DMS 273 (cell line): Measurements from ENCODE around the gene PTPRN2.

Source experiments
- DNase-seq: peaks from one replicate; lab custom pipeline; 2025; ENCODE audit not compliant: unreplicated experiment; lab: John Stamatoyannopoulos, UW

Gene PTPRN2

DNA sequence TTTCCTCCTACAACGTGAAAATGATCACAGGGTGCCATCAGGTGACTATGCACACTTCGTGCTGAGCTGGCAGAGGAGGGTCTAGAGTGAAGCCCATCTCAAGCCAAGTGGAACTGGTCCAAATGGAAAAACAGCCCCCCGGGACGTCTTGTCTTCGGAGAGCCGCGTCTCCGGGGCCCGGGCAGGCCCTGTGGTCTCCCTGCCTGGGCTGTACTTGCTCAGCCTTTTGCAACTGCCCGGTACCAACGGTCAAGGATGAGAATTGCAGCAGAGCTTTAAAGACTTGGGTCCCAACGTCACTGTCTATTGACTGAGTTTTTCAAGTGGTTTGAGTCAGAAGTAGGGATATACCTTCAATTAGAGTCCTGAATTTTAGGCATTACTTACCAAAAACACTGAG is 315.5 kb downstream of the PTPRN2 start:
- DNase-seq, result no peak

DNA sequence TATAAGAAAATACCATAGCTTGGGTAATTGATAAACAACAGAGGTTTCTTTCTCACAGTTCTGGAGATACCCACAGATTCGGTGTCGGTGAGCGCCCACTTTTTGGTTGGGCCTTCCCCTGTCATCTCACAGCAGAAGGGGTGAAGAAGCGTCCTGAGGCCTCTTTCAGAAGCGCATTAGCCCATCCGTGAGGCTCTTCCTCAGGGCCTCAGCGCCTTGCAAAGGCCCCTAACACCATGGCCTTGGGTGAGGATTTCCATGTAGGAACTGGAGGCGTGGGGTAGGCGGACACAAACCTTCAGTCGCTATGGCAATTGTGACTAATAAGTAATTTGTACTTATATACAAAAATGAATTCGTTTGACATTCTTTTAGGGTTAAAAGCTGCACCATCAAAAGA is 316.0 kb downstream of the PTPRN2 start:
- no peak for DNase-seq

DNA sequence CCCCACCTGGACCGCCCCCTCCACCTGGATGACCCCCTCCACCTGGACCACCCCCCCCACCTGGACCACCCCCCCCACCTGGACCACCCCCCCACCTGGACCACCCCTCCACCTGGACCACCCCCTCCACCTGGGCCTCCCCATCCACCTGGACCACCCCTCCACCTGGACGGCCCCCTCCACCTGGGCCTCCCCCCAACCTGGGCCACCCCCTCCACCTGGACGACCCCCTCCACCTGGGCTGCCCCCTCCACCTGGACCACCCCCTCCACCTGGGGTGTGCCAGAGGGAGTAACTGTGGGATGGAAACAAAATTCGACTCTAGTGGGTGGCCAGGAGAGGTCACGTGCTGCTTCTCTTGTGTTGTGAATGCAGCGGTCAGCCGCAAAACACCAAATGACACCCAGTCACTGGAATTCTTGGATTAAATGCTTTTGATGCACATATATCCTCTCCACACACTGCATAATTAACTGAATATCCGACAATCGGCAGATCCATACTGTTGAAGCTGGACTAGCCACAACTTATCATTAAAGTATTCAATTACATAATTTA is 316.7 kb downstream of the PTPRN2 start:
- no peak for DNase-seq

- no peak for DNase-seq
Observed at GRCh38 chr7:158270106-158270775, 317.4 kb downstream of the PTPRN2 start.

DNA sequence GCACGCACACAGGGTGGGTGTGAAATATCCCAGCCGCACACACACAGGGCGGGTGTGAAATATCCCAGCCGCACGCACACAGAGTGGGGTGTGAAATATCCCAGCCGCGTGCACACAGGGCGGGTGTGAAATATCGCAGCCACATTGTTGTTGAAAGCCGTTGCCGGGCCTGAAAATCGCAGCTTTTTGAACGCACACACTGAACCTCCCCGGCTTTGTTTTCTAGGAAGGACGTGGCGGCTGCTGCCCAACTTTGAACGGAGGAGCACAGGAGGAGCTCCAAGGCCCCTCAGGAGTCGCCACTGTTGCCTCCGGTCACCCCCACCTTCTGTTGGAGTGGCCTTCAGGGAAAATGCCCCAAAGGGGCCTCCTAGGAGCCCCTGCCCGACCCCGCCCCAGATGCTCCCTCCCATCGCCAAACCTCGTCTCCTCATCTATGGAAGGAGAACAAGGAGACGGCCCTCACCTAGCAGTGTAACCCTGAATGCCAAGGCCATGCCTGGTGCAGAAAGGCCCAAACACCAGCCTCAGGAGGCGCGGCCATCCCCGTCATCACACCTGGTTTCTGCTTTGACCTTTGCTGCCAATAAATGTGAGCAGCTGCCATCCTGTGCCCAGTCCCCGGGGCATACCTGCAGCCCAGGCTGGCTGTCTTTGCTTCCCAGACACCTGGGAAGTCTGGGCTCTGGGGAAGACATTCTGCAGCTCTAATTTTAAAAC is 318.6 kb downstream of the PTPRN2 start:
- DNase-seq, result no peak

GRCh38 chr7:158267742-158268435 is 319.7 kb downstream of the PTPRN2 start:
- no peak for DNase-seq

DNA sequence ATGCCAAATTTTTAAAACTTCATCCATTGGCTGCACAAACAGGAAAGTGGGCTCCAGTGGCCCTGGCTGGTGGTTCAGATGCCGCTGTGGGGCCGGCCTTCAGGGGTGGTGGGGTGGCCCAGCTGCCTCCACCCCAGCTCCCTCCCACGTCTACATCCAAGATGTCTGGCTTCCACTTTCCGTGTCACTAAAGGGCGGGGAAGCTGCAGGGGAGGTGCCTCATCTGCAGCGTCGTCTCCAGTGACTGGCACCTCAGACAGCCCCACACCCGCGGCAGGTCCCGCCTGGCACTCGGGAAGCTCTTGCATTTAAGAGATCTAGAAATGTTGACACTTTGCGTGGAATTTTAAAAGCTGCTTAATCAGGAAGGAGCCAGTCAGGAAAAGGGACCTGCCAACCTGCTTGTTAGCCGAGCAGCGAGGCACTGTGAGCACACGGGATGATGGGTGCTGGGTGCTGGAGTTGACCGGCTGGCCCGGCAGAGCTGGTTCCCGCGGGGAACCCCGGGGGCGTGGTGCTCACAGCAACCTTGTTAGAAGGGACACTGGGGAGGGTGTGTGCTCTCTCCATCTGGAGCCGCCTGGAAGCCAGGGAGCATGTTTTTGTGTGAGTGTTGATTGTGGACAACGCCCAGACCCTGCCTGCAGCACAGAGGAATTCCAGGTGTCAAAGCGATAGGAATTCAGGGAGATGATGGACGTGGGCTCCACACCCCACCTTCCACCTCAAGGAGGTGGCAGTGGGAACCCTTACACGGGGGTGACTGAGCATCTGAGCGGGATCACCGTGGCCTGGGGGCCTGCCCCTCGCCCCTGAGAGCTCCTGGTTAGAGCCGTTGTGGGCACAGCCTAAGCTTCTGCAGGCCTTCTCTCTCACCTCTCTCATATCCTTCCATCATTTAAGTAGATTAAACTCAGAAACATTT is 320.5 kb downstream of the PTPRN2 start:
- no peak for DNase-seq

- no peak for DNase-seq
Observed at GRCh38 chr7:158266426-158266816, 321.2 kb downstream of the PTPRN2 start.

DNA sequence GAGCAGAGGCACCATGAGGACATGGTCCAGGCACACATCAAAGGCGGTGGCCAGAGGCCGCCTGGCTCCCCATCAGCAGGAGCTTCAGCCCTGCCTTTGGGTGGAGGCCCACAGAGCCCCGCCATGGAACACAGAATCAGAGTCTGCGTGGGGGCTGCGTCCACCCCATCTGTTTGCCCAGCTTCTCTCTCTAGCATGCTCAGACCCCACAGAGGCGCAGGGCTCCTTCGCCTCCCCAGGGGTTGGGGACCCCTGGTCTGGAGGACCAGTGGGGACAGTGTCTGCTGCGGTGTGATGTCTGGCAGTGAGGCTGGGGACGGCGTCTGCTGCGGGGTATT is 321.9 kb downstream of the PTPRN2 start:
- DNase-seq, result no peak

DNA sequence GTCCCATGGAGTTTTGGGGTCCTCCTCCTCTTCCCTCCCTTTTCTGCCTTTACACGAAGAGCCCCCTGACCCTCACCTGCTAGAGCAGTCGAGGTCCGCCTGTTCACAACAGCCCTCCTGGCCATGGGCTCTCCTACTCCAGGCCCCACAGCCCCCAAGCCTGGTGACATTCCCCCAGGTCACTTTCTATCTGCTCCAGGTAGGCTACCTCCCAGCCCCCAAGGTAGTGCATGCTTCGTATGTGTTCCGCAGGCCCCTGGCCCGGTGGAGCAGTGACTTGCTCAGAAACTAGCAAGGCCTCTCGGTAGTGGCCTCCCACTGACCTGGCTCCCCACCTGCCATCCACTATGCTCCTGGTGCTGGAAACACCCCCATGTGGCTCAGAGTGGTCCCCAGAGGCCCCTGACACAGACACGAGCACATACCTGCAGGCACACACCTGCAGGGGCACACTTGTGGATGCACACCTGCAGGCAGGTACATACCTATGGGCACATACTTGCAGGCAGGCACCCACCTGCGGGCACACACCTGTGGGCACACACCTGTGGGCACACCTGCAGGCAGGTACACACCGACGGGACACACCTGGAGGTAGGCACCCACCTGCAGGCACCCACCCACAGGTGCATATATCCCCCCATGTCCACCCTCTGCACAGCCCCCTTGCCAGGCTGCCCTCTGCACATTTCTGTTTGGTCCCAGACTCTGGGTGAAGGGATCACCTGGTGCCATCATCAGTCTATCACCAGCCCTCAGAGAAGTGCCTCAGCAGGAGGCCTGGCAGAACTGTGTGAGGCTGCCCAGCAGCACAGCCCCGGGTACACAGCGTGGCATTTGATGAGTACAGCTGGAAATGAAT is 322.5 kb downstream of the PTPRN2 start:
- DNase-seq, result no peak

GRCh38 chr7:158263964-158264748 is 323.5 kb downstream of the PTPRN2 start:
- DNase-seq, result no peak

DNA sequence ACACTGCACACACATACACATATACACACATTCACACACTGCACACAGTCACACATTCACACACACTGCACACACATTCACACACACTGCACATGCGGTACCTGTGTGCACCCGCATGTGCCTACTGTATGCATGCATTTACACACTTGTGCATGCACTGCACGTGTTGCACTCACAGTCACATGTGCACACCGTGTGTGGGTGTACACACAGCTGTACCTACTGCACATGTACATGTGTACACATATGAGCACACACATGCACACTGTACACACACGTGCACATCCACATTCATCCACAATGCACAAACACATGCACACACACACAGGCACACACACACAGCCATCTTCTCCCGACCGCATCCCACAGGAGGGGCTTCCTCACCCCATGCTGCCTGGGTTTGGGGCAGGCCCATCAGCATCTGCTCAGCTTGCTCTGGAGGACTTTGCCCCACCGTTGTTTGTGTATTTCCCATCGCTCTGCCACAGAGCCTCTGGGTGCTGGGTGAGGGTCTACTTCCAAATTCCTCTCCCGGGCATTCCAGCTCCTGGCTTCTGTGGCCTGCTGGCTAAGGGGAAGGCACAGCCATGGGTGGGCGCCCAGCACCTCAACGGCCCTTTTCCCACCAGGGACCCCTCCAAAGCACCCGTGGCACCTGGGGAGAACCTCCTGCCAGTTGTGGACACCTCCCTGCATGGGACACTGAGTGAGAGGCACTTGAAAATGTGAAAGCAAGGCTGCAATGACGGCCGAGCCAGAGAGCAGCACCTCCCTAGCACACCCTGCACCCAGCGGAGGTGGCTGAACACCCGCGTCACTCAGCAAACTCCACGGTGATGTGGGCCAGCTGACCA is 324.3 kb downstream of the PTPRN2 start:
- no peak for DNase-seq

- DNase-seq, result no peak
Observed at GRCh38 chr7:158262284-158263109, 325.1 kb downstream of the PTPRN2 start.

DNA sequence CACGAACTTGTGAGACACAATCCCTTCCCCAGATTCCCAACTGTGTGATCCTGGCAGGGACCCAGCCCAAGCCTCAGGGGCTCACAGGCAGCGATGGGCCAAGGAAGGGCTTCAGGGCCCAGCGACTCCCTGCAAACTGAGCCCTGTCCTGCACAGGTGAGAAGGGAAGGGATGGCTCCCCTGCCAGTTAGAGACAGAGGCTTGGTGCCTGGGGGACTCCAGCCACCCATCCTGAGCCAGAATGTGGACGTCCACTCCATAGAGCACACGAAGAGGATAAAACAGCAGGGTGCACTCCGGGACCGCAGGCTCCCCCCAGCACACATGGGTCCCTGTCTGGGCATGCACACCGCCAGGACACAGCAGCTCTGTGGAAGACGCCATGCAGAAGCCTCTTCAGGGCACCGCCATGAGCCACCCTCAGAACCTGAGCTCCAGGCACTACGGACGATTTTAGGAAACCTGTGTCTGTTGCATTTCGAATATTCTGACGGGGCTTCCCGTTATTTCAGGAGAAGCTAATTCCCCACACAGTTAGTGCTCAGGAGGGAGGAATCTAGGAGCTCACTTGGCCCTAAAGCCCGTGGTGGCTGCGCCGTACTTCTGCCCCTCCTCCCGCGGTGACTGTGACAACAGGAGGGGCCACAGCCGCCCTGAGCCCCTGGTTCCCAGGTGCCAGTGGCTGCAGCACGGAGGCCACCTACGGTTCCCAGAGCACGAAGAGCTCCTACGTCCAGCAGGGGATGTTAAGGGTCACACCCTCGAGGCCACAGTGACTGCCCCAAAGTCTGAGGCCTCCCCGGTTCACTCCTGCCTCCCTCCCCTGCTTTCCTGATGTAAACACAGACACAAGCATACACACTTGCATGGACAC is 326.0 kb downstream of the PTPRN2 start:
- no peak for DNase-seq

DNA sequence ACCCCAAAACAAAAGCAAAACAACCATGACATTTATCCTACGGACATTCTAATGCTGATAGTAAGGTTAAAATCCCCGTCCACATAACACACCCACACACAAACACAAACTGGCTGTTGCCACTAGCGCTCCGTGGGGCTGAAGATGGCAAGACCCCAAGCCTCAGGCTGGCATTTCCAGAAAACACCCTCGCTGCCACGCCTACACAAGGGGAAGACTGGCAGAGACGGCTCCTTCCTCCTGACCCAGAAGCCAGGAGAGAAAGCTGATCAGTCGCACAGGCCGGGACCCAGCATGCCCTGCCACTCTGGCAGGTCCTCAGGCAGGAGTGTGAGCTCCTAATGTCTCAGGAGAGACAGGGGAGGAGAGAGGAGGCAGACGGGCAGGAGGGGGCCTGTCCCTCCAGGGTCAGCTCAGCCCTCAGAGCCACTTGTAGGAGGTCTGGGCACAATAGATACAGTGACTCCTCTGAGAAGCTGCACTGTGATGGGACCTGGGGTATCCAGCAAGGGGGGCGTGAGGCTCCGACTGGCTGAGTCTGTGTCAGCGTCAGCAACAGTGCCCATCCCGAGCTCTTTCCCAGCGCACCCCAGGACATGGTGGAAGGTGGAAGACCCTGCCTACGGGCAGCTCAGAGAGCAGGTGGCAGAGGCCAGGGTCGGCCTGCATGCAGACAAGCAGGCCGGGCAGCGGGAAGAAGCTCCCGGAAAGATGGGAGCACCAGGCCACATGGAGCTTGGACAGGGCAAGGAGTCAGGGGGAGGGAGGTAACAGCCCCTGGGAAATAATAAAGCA is 326.9 kb downstream of the PTPRN2 start:
- no peak for DNase-seq
